Psoas muscle (tissue), 8 donors: ENCODE measurements around the gene KITLG. TPM values are rescaled to one million over a fixed set of nuclear protein-coding genes. Genes with fewer than 3 reads are reported as not detected.

Experiments
- ATAC-seq, 4 donors: fragments of 200-7000 bp; cut with Tn5 transposase; one replicate each; pipeline ENCODE4 v1.9.1; 2020; ENCODE audit warnings: moderate library complexity in 3 of 4, mild to moderate bottlenecking in 2 of 4
- DNase-seq, 2 donors: peaks; one replicate each; pipeline ENCODE4 v3.0.0-alpha.2; 2020
- H3K27ac ChIP-seq: fragments of 200-600 bp; one replicate; pipeline ENCODE4 v1.8.0; 2022
- H3K27me3 ChIP-seq, 3 donors: fragments of 200-600 bp in 1 of 3; one replicate each; pipeline versions ENCODE4 v1.6.1 to v1.8.0; 2013 to 2022; ENCODE audit warnings: low read length in 2 of 3, mild to moderate bottlenecking in 2 of 3, moderate library complexity in 1 of 3; ENCODE audit not compliant: insufficient read depth in 3 of 3
- H3K36me3 ChIP-seq, 2 donors: fragments of 200-600 bp in 1 of 2; one replicate each; pipeline versions ENCODE4 v1.6.1 to v1.8.0; 2013 to 2022; ENCODE audit warnings: low read depth in 1 of 2, mild to moderate bottlenecking in 1 of 2, moderate library complexity in 1 of 2; ENCODE audit not compliant: insufficient read depth in 1 of 2
- H3K4me1 ChIP-seq: fragments of 200-600 bp; one replicate; pipeline ENCODE4 v1.8.0; 2022
- H3K4me3 ChIP-seq: fragments of 200-600 bp; one replicate; pipeline ENCODE4 v1.8.0; 2022; ENCODE audit warnings: mild to moderate bottlenecking
- H3K9me3 ChIP-seq: fragments of 200-600 bp; one replicate; pipeline ENCODE4 v1.8.0; 2022
- WGBS, 3 donors: extraction: QIAGEN DNeasy Blood & Tissue Kit; methylation state at CpG; one replicate each; pipeline versions ENCODE4 v1.1.6 to v1.1.7; 2013; 5-methylcytosine and 5-hydroxymethylcytosine counted together
- intact Hi-C, 2 donors: fragments of 100-400 bp; cut with DNase I; formaldehyde crosslinking; loops; one replicate each; pipeline versions ENCODE4 v1.11.0 to v1.14.2; 2022
- polyA plus RNA-seq, 3 donors: library from polyadenylated mRNA; stranded (reverse); fragments of 200-250 nt; gene quantifications; one replicate each; pipeline ENCODE4 v1.2.3, GENCODE V29; 2013
- total RNA-seq, 4 donors: library from RNA; stranded (reverse); fragmentation: NEBNext Ultra II Directional in 2 of 4; extraction: Animal tissue kit (Norgen Biotek cat#: 25700) in 2 of 4; gene quantifications; one replicate each; pipeline versions ENCODE4 v1.2.1 to v1.2.4, GENCODE V29; 2021 to 2023
- TF ChIP-seq, protein P1 (sequence below): fragments of 200-600 bp; IDR thresholded peaks from one replicate; pipeline ENCODE4 v1.8.0; 2022; ENCODE audit warnings: antibody characterized with exemption
- donor health status: healthy with polysubstance abuse.
- donor health status: DM: no; HTN: no; CAD: no; lungs with moderate emphysema.
- donor health status: Bipolar disorder and iron deficiency.
- donor health status: healthy.
- donor health status: DM: yes; HTN: yes; CAD: no.
- donor health status: DM: no; HTN: no; CAD: no.
- donor health status: DM: no; HTN: no; CAD: no.
- donor health status: DM: yes; HTN: yes; CAD: no.

KITLG gene
- total and polyA plus RNA-seq, 7 donors, result 1.5 to 11.5 (median 4.1) TPM

DNA sequence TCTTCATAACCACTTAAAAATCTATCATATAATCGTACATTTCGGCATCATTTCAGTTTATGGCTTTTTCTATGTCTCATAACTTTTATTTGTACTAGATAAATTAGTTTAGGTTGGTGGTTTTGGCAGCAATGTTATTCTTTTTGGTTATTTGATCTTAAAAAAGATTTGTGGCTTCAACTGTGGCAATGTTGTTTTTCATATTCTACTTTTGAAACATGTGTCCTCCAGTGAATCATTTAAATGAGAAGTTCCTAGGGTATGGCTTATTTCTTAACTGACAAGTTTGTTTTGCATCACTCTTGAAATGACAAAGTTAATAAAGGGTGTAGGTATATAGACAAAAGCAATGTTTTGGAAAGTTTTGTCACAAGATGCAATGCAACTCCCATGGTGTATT lies 11.1 kb upstream of the KITLG start:
- Histone ChIP-seq H3K27me3 (peaks cover 0 to 4% (median 0%) of the 10 kb centered on the region in 3 donors), H3K4me3 (no peak overlapping the region), H3K27ac (no peak overlapping the region), H3K4me1 (no peaks in the 10 kb centered on the region), H3K9me3 (peaks cover 11% of the 10 kb centered on the region), H3K36me3 (no peaks in the 10 kb centered on the region)
- no peak for DNase-seq
- TF ChIP-seq, protein P1, sequence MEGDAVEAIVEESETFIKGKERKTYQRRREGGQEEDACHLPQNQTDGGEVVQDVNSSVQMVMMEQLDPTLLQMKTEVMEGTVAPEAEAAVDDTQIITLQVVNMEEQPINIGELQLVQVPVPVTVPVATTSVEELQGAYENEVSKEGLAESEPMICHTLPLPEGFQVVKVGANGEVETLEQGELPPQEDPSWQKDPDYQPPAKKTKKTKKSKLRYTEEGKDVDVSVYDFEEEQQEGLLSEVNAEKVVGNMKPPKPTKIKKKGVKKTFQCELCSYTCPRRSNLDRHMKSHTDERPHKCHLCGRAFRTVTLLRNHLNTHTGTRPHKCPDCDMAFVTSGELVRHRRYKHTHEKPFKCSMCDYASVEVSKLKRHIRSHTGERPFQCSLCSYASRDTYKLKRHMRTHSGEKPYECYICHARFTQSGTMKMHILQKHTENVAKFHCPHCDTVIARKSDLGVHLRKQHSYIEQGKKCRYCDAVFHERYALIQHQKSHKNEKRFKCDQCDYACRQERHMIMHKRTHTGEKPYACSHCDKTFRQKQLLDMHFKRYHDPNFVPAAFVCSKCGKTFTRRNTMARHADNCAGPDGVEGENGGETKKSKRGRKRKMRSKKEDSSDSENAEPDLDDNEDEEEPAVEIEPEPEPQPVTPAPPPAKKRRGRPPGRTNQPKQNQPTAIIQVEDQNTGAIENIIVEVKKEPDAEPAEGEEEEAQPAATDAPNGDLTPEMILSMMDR, result no peak
- intact Hi-C loops, result no loop called here
- no peak for ATAC-seq
- WGBS, 3 donors, result 88 to 94% (median 88%) methylated on average over 2 of the region's 2 CpGs

DNA sequence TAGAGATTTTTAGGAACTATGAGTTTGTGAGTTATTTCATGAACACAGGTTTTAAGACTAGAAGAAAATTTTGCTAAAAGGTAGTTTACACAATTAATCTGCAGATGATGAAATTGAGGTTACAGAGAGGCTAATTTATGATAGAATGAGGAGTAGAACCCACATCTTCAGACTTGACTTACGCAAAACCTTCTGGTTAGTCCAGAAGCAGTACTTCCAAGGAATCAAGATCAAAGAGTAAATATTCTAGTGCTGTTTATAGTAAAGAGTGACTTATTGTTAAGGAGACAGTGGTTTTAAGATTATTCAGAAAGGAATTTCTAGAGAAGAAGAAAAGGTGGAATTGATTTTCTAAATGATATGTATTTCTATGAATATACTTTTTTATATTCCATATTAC lies 10.6 kb upstream of the KITLG start:
- Histone ChIP-seq H3K4me1 (no peaks in the 10 kb centered on the region), H3K4me3 (no peak overlapping the region), H3K27me3 (peaks cover 0 to 4% (median 0%) of the 10 kb centered on the region in 3 donors), H3K36me3 (no peaks in the 10 kb centered on the region), H3K9me3 (peaks cover 14% of the 10 kb centered on the region), H3K27ac (no peak overlapping the region)
- 79 to 94% (median 91%) methylated on average over 1 of the region's 1 CpG for WGBS, 3 donors
- TF ChIP-seq, protein P1, result no peak
- no peak for ATAC-seq
- intact Hi-C loops, result no loop called here
- DNase-seq, result no peak

DNA sequence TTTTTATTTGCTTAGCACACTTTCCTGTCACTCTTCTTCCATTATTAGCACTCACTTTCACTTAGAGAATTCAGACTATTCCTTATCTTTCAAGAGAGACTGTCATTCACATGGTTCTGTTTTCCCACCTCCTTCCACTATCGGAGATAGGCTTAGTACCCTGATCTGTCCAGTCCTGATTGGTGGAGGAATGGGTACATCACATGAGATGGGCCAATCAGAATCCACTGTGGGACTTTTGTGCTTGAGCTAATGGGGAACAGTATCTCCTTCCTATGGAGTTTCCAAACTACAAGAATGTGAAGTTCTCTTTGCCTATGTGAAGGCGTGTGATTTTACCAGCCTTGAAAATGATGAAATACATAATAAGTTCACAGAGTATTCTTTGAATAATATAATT lies 4.8 kb upstream of the KITLG start:
- ATAC-seq, result no peak
- DNase-seq, result no peak
- no peak overlapping the region for H3K27ac ChIP-seq
- intact Hi-C loops, result loop anchor here in 1 of 2 donors (10.0 kb wide), 1 partner anchor 410 kb away; no protein-coding TSS in a partner anchor
- no peak overlapping the region for H3K4me3 ChIP-seq
- WGBS, 3 donors, result 87 to 94% (median 89%) methylated on average over 2 of the region's 2 CpGs
- peaks cover 14% of the 10 kb centered on the region for H3K9me3 ChIP-seq
- no peaks in the 10 kb centered on the region for H3K36me3 ChIP-seq
- TF ChIP-seq, protein P1, result no peak
- peaks cover 0 to 4% (median 0%) of the 10 kb centered on the region in 3 donors for H3K27me3 ChIP-seq
- H3K4me1 ChIP-seq, result no peaks in the 10 kb centered on the region

DNA sequence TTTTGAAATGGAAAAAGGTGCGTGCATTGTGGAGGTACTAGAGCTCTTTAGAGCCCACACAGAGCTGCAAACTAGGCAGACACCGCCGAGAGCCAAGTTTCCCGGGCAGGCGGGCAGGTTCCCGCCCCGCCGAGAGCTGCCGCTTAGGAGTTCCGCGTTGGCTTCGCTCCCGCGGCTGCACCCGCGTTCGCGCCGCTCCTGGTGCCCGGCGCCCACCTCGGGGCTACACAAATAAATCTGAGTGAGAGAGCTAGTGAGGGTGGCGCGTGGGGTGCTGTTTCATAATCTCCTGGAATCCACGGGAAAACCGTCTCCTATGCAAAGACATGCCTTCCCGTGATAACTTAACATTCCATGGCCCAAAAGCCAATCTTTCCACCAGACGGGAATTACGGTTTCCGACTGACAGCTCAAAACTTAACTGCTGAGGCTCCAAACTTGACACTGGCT lies 645 bp downstream of the KITLG start:
- intact Hi-C loops, result loop anchor here (1.0 to 10.0 kb wide), 3 partner anchors 58 to 415 kb away; no protein-coding TSS in a partner anchor
- peaks cover 4% of the 10 kb centered on the region for H3K4me1 ChIP-seq
- peak; percentile 47 to 62 for DNase-seq

More for the DNA sequence above, 645 bp downstream of the KITLG start:
- peak overlapping the region; percentile 72 for H3K27ac ChIP-seq
- peak overlapping the region; percentile 87 for H3K4me3 ChIP-seq
- WGBS, 3 donors, result 0 to 1% (median 0%) methylated on average over 30 of the region's 30 CpGs
- peak; percentile 39 to 73 (median 62) for ATAC-seq
- TF ChIP-seq, protein P1, result no peak
- H3K36me3 ChIP-seq, result no peaks in the 10 kb centered on the region
- H3K27me3 ChIP-seq, result no peaks in the 10 kb centered on the region
- no peaks in the 10 kb centered on the region for H3K9me3 ChIP-seq
